Activated CD8-positive, alpha-beta T cell treated with anti-CD3 and anti-CD28 coated beads, Interleukin-2, amount 10 ng/mL, durations not matched to agents 7 days and 5 days (primary cell): ENCODE results near the gene MMP11. TPM values are rescaled to one million over a fixed set of nuclear protein-coding genes. Genes with fewer than 3 reads are reported as not detected.

Experiments used
- ATAC-seq: fragments of 150-1000 bp; cut with Tn5 transposase; one replicate; pipeline ENCODE4 v1.10.0; 2021; ENCODE audit warnings: moderate library complexity
- CTCF ChIA-PET: fragments of 350-600 bp; sonication (Branson Sonifier 250); formaldehyde crosslinking; loops from one replicate; lab custom pipeline; 2021; ENCODE audit warnings: antibody characterized with exemption; lab: Charles Lee
- POLR2A ChIA-PET: fragments of 350-600 bp; sonication (Branson Sonifier 250); formaldehyde crosslinking; loops from one replicate; lab custom pipeline; 2021; ENCODE audit warnings: antibody characterized with exemption; lab: Charles Lee
- DNase-seq: peaks from one replicate; pipeline ENCODE4 v3.0.0-alpha.2; 2020
- H3K27ac Mint-ChIP-seq: one replicate; pipeline ENCODE4 v1.8.0; 2021; ENCODE audit warnings: mild to moderate bottlenecking, mixed read lengths
- H3K27me3 Mint-ChIP-seq: one replicate; pipeline ENCODE4 v1.8.0; 2021; ENCODE audit warnings: low read depth, mixed read lengths
- H3K36me3 Mint-ChIP-seq: one replicate; pipeline ENCODE4 v1.8.0; 2021; ENCODE audit warnings: low read depth, mixed read lengths
- H3K4me1 Mint-ChIP-seq: one replicate; pipeline ENCODE4 v1.8.0; 2021; ENCODE audit warnings: low read depth, mixed read lengths
- H3K4me3 Mint-ChIP-seq: one replicate; pipeline ENCODE4 v1.8.0; 2021; ENCODE audit warnings: mild to moderate bottlenecking, mixed read lengths
- H3K9me3 Mint-ChIP-seq: one replicate; pipeline ENCODE4 v1.8.0; 2022; ENCODE audit warnings: mixed read lengths; ENCODE audit not compliant: insufficient read depth
- total RNA-seq, 2 experiments: library from RNA; stranded (reverse); gene quantifications; one replicate each; pipeline ENCODE4 v1.2.3, GENCODE V29; 2021

MMP11 gene
- total RNA-seq, 2 experiments from 2014 or later: 0.42 to 0.55 TPM

- no peaks in the 10 kb centered on the region for H3K36me3 Mint-ChIP-seq
These were observed 21.1 kb upstream of the MMP11 start for GRCh38 chr22:23751441-23751996.

DNA sequence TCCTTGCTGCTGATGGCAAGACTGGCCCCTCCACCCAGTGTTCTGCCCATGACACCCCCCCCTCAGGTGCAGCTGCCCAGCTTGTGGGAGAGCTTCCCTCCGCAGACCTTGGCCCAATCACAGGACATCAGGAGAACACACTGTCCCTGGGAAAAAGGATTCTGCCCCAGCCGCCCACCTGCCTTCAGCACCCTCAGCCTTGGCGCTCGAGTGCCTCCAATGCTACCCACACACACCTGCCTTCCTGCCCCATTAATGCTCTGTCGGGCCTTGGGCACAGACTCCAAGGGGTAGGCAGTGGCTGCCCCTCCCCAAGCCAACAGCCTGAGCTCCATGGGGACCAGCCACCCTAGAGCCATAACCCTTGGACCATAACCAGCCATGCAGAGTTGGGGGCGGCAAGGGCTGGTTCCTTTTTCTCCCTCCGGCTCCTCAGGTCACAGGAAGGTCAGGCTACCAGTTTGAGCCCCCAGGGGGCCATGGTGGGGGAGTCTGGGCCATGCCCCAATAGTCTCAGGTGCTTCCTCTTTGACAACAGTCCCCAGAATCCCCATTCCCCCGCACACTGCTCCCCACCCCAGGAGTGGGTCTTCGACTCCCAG is 20.5 kb upstream of the MMP11 start:
- Mint-ChIP-seq H3K27me3 (no peaks in the 10 kb centered on the region), H3K36me3 (no peaks in the 10 kb centered on the region), H3K4me3 (peak overlapping the region; percentile 69), H3K4me1 (peaks cover 26% of the 10 kb centered on the region), H3K27ac (peak overlapping the region; percentile 80), H3K9me3 (no peaks in the 10 kb centered on the region)
- CTCF ChIA-PET: interaction anchor here (1.1 to 1.5 kb wide), 2 partner anchors 13 to 19 kb away, joined by 3 read pairs; no protein-coding TSS in a partner anchor
- POLR2A ChIA-PET: interaction anchor here (0.9 to 2.6 kb wide), 3 partner anchors 11 to 69 kb away, joined by 3 to 7 read pairs (median 3); partner anchors contain the start of gene C22orf15
- DNase-seq (no peak), ATAC-seq (no peak)

More at GRCh38 chr22:23751441-23751996, 21.1 kb upstream of the MMP11 start:
- ChIA-PET POLR2A (interaction anchor here (0.9 to 2.6 kb wide), 6 partner anchors 9 to 69 kb away, joined by 3 to 7 read pairs (median 4); partner anchors contain the start of genes C22orf15, CHCHD10 and SMARCB1), CTCF (interaction anchor here (1.0 to 1.5 kb wide), 4 partner anchors 8 to 19 kb away, joined by 3 to 5 read pairs (median 3); no protein-coding TSS in a partner anchor)
- H3K4me3 Mint-ChIP-seq: peak overlapping the region; percentile 75
- peaks cover 20% of the 10 kb centered on the region for H3K4me1 Mint-ChIP-seq
- no peaks in the 10 kb centered on the region for H3K27me3 Mint-ChIP-seq
- DNase-seq (peak; percentile 51), ATAC-seq (no peak)
- H3K9me3 Mint-ChIP-seq: no peaks in the 10 kb centered on the region
- H3K27ac Mint-ChIP-seq: peak overlapping the region; percentile 88

DNA sequence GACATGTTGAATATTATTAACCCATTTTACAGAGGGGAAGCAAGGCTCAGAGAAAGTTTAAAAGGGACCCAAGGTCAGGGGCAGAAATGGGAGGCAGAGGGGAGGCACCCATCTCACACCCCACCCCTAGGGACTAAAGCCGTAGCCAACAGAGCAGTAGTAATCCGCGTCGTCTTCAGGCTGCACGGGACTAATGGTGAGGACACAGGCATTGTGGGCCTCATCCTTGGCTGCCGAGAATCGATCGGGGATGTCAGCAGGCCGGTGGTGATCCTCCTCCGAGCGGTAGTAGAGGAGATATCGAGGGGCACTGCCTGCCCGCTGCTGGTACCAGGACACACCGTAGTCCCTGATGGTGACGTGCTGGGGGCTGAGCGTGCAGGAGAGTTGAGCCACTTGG is 19.9 kb upstream of the MMP11 start:
- H3K4me1 Mint-ChIP-seq: peaks cover 27% of the 10 kb centered on the region
- no peaks in the 10 kb centered on the region for H3K36me3 Mint-ChIP-seq
- DNase-seq (no peak), ATAC-seq (no peak)
- CTCF ChIA-PET: interaction anchor here (1.5 kb wide), 1 partner anchor 12 kb away, joined by 3 read pairs; no protein-coding TSS in a partner anchor
- POLR2A ChIA-PET: interaction anchor here (1.2 to 2.6 kb wide), 2 partner anchors 10 to 56 kb away, joined by 3 to 7 read pairs; partner anchors contain the start of gene C22orf15
- no peaks in the 10 kb centered on the region for H3K27me3 Mint-ChIP-seq
- H3K4me3 Mint-ChIP-seq: peak overlapping the region; percentile 69
- no peak overlapping the region for H3K27ac Mint-ChIP-seq
- no peaks in the 10 kb centered on the region for H3K9me3 Mint-ChIP-seq

GRCh38 chr22:23753385-23753784 is 19.3 kb upstream of the MMP11 start:
- Mint-ChIP-seq H3K27me3 (no peaks in the 10 kb centered on the region), H3K4me3 (no peak overlapping the region), H3K27ac (no peak overlapping the region), H3K36me3 (no peaks in the 10 kb centered on the region), H3K4me1 (peaks cover 27% of the 10 kb centered on the region), H3K9me3 (no peaks in the 10 kb centered on the region)
- ATAC-seq: no peak
- ChIA-PET CTCF (no interaction called here), POLR2A (interaction anchor here (1.2 kb wide), 1 partner anchor 57 kb away, joined by 3 read pairs; no protein-coding TSS in a partner anchor)
- DNase-seq: no peak

GRCh38 chr22:23754220-23754919 is 18.3 kb upstream of the MMP11 start, which contains the start of gene VPREB3:
Gene VPREB3, minus strand, starts transcription at chr22:23754425. Its CDS starts 62 bp downstream, at chr22:23754363.
- no peak within 1 kb of the TSS for H3K27ac Mint-ChIP-seq

GRCh38 chr22:23754980-23755636 is 17.5 kb upstream of the MMP11 start:
- Mint-ChIP-seq H3K9me3 (no peaks in the 10 kb centered on the region), H3K4me3 (no peak overlapping the region), H3K27me3 (no peaks in the 10 kb centered on the region), H3K36me3 (no peaks in the 10 kb centered on the region), H3K4me1 (peaks cover 21% of the 10 kb centered on the region), H3K27ac (no peak overlapping the region)
- DNase-seq (no peak), ATAC-seq (no peak)
- ChIA-PET POLR2A (no interaction called here), CTCF (interaction anchor here (2.0 kb wide), 1 partner anchor 13 kb away, joined by 5 read pairs; the partner anchor contains the start of gene CHCHD10)

More at GRCh38 chr22:23754220-23754919, 18.3 kb upstream of the MMP11 start, which contains the start of gene VPREB3:
- POLR2A ChIA-PET: no interaction called here
- CTCF ChIA-PET: no interaction called here
- no peaks in the 10 kb centered on the region for H3K9me3 Mint-ChIP-seq
- DNase-seq (no peak), ATAC-seq (no peak)
- no peaks in the 10 kb centered on the region for H3K27me3 Mint-ChIP-seq
- H3K4me1 Mint-ChIP-seq: peaks cover 27% of the 10 kb centered on the region
- no peaks in the 10 kb centered on the region for H3K36me3 Mint-ChIP-seq
- H3K4me3 Mint-ChIP-seq: no peak within 1 kb of the TSS

DNA sequence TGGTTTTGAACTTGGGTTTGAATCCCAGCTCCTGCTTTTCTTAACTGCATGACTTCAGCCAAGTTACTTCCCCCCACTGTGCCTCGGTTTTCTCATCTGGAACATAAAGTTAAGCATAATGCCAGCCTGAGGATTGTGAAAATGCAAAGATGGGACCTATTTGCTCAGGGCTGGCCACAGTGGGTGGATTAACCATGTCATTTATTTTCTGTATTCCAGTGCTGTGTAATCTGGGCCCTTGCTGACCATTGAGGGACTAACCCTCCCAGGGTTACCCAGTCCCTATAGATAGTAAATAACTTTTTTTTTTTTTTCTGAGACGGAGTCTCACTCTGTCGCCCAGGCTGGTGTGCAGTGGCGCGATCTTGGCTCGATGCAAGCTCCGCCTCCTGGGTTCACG is 16.9 kb upstream of the MMP11 start:
- Mint-ChIP-seq H3K4me1 (peaks cover 16% of the 10 kb centered on the region), H3K36me3 (no peaks in the 10 kb centered on the region), H3K9me3 (no peaks in the 10 kb centered on the region), H3K27ac (no peak overlapping the region), H3K4me3 (no peak overlapping the region), H3K27me3 (no peaks in the 10 kb centered on the region)
- ATAC-seq (no peak), DNase-seq (no peak)
- POLR2A ChIA-PET: no interaction called here
- CTCF ChIA-PET: interaction anchor here (2.0 kb wide), 1 partner anchor 13 kb away, joined by 5 read pairs; the partner anchor contains the start of gene CHCHD10

- no peaks in the 10 kb centered on the region for H3K27me3 Mint-ChIP-seq
- H3K9me3 Mint-ChIP-seq: no peaks in the 10 kb centered on the region
- ChIA-PET CTCF (interaction anchor here (0.7 to 2.0 kb wide), 2 partner anchors 9 to 11 kb away, joined by 3 to 5 read pairs; partner anchors contain the start of gene CHCHD10), POLR2A (no interaction called here)
- no peak overlapping the region for H3K4me3 Mint-ChIP-seq
- peak overlapping the region; percentile 21 for H3K27ac Mint-ChIP-seq
- H3K36me3 Mint-ChIP-seq: no peaks in the 10 kb centered on the region
- ATAC-seq (no peak), DNase-seq (no peak)
- peaks cover 13% of the 10 kb centered on the region for H3K4me1 Mint-ChIP-seq
These were observed 15.8 kb upstream of the MMP11 start for GRCh38 chr22:23756891-23757290.

DNA sequence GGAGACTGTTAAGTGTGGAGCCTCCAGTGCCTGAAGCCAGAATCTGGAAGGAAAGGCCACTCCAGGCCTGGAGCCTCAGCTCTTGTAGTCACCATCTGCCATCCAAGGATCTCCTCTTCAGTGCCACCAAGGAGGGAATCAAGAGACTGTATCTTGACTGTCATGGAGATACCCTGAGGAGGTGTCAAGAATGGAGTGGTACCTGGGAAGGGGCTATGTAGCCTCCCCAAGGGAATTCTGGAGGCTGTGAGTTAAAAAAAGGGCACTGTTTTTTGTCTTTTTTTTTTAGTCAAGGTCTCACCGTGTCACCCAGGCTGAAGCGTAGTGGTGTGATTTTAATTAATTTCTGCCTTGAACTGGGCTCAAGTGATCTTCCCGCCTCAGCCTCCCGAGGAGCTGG is 13.1 kb upstream of the MMP11 start:
- ChIA-PET CTCF (interaction anchor here (1.0 kb wide), 1 partner anchor 9 kb away, joined by 3 read pairs; the partner anchor contains the start of gene ZNF70), POLR2A (interaction anchor here (1.5 kb wide), 1 partner anchor 8 kb away, joined by 4 read pairs; the partner anchor contains the start of gene ZNF70)
- H3K4me3 Mint-ChIP-seq: no peak overlapping the region
- DNase-seq (no peak), ATAC-seq (no peak)
- peaks cover 5% of the 10 kb centered on the region for H3K36me3 Mint-ChIP-seq
- H3K4me1 Mint-ChIP-seq: peaks cover 32% of the 10 kb centered on the region
- no peaks in the 10 kb centered on the region for H3K27me3 Mint-ChIP-seq
- no peak overlapping the region for H3K27ac Mint-ChIP-seq
- H3K9me3 Mint-ChIP-seq: no peaks in the 10 kb centered on the region

GRCh38 chr22:23760056-23760455 is 12.6 kb upstream of the MMP11 start:
- Mint-ChIP-seq H3K36me3 (peaks cover 10% of the 10 kb centered on the region), H3K4me1 (peaks cover 36% of the 10 kb centered on the region), H3K27me3 (no peaks in the 10 kb centered on the region), H3K4me3 (no peak overlapping the region), H3K27ac (no peak overlapping the region), H3K9me3 (no peaks in the 10 kb centered on the region)
- no peak for DNase-seq
- no peak for ATAC-seq
- ChIA-PET POLR2A (interaction anchor here (1.5 kb wide), 1 partner anchor 9 kb away, joined by 4 read pairs; the partner anchor contains the start of gene ZNF70), CTCF (no interaction called here)
